H9 (cell line): ENCODE results near the gene FAM72C. TPM values are rescaled to one million over a fixed set of nuclear protein-coding genes. Genes with fewer than 3 reads are reported as not detected.
"Not testable (repeated sequence)": the region's sequence is repeated elsewhere in the genome, so short reads cannot be mapped to it uniquely, and the experiment has no call there.

Experiments
- DNase-seq: peaks from one replicate; pipeline ENCODE4 v3.0.0-alpha.2; 2017
- H2AFZ ChIP-seq: one replicate; pipeline ENCODE4 v1.6.1; 2013; ENCODE audit warnings: mild to moderate bottlenecking, low read length, control low read depth, moderate library complexity
- H2AK5ac ChIP-seq: 2 replicates; pipeline ENCODE4 v1.6.1; 2013; ENCODE audit warnings: low read length, control low read depth, mixed read lengths; ENCODE audit not compliant: insufficient read length
- H2BK120ac ChIP-seq: one replicate; pipeline ENCODE4 v1.6.1; 2013; ENCODE audit warnings: low read depth, mild to moderate bottlenecking, low read length, control low read depth, inconsistent platforms; ENCODE audit not compliant: poor library complexity, severe bottlenecking
- H2BK12ac ChIP-seq: 2 replicates; pipeline ENCODE4 v1.6.1; 2013; ENCODE audit warnings: low read length, control low read depth, mixed read lengths, low read depth; ENCODE audit not compliant: insufficient read length
- H2BK15ac ChIP-seq: 2 replicates; pipeline ENCODE4 v1.6.1; 2013; ENCODE audit warnings: low read depth, low read length, control low read depth
- H2BK20ac ChIP-seq: one replicate; pipeline ENCODE4 v1.6.1; 2013; ENCODE audit warnings: low read depth, mild to moderate bottlenecking, low read length, control low read depth, inconsistent platforms; ENCODE audit not compliant: poor library complexity, severe bottlenecking
- H2BK5ac ChIP-seq: 2 replicates; pipeline ENCODE4 v1.6.1; 2013; ENCODE audit warnings: low read length, control low read depth, mixed read lengths; ENCODE audit not compliant: insufficient read length
- H3K14ac ChIP-seq: 2 replicates; pipeline ENCODE4 v1.6.1; 2013; ENCODE audit warnings: low read length, control low read depth; ENCODE audit not compliant: insufficient read depth
- H3K18ac ChIP-seq: 2 replicates; pipeline ENCODE4 v1.6.1; 2013; ENCODE audit warnings: low read depth, mild to moderate bottlenecking, mixed read lengths, low read length, control low read depth; ENCODE audit not compliant: insufficient read length
- H3K23ac ChIP-seq: 2 replicates; pipeline ENCODE4 v1.6.1; 2013; ENCODE audit warnings: low read length, control low read depth, mixed read lengths, low read depth; ENCODE audit not compliant: insufficient read length
- H3K23me2 ChIP-seq: 2 replicates; pipeline ENCODE4 v1.6.1; 2013; ENCODE audit warnings: low read depth, mild to moderate bottlenecking, mixed read lengths, low read length, control low read depth; ENCODE audit not compliant: insufficient read length, poor library complexity, severe bottlenecking
- H3K27ac ChIP-seq: 2 replicates; pipeline ENCODE4 v1.5.1; 2013; ENCODE audit warnings: low read length, control low read depth, mixed read lengths, low read depth; ENCODE audit not compliant: insufficient read length
- H3K27me3 ChIP-seq: 2 replicates; pipeline ENCODE4 v1.6.1; 2013; ENCODE audit warnings: low read length, control low read depth, inconsistent platforms; ENCODE audit not compliant: insufficient read depth
- H3K4ac ChIP-seq: 2 replicates; pipeline ENCODE4 v1.6.1; 2013; ENCODE audit warnings: low read depth, mild to moderate bottlenecking, control low read depth, inconsistent platforms, low read length, moderate library complexity
- H3K4me1 ChIP-seq: 2 replicates; pipeline ENCODE4 v1.6.1; 2013; ENCODE audit warnings: low read length, control low read depth, inconsistent platforms; ENCODE audit not compliant: insufficient read depth
- H3K4me2 ChIP-seq: 2 replicates; pipeline ENCODE4 v1.6.1; 2013; ENCODE audit warnings: low read length, control low read depth, mixed read lengths; ENCODE audit not compliant: insufficient read length, insufficient read depth
- H3K56ac ChIP-seq: 2 replicates; pipeline ENCODE4 v1.6.1; 2013; ENCODE audit warnings: low read depth, mild to moderate bottlenecking, mixed read lengths, low read length, control low read depth; ENCODE audit not compliant: insufficient read length
- H3K79me1 ChIP-seq: 2 replicates; pipeline ENCODE4 v1.6.1; 2013; ENCODE audit warnings: low read depth, mild to moderate bottlenecking, moderate library complexity, low read length, control low read depth, inconsistent platforms; ENCODE audit not compliant: insufficient read depth, poor library complexity, severe bottlenecking
- H3K79me2 ChIP-seq: 2 replicates; pipeline ENCODE4 v1.6.1; 2013; ENCODE audit warnings: low read length, control low read depth, inconsistent platforms; ENCODE audit not compliant: insufficient read depth
- H3K9ac ChIP-seq: 2 replicates; pipeline ENCODE4 v1.6.1; 2013; ENCODE audit warnings: low read length, control low read depth, mixed read lengths; ENCODE audit not compliant: insufficient read length; ENCODE audit errors: extremely low read depth
- H3K9me3 ChIP-seq: one replicate; pipeline ENCODE4 v1.6.1; 2013; ENCODE audit warnings: low read depth, low read length, inconsistent platforms; ENCODE audit not compliant: control insufficient read depth
- H3T11ph ChIP-seq: one replicate; pipeline ENCODE4 v1.6.1; 2013; ENCODE audit warnings: mild to moderate bottlenecking, low read length, control low read depth, inconsistent platforms
- H4K20me1 ChIP-seq: one replicate; pipeline ENCODE4 v1.6.1; 2013; ENCODE audit not compliant: control insufficient read depth, insufficient read length, insufficient read depth
- H4K5ac ChIP-seq: 2 replicates; pipeline ENCODE4 v1.6.1; 2013; ENCODE audit warnings: low read depth, mild to moderate bottlenecking, mixed read lengths, low read length, control low read depth; ENCODE audit not compliant: insufficient read length
- H4K8ac ChIP-seq: replicated peaks from 2 replicates; pipeline ENCODE4 v1.6.1; 2013; ENCODE audit warnings: low read length, control low read depth, mixed read lengths, low read depth; ENCODE audit not compliant: insufficient read length
- H4K91ac ChIP-seq: 2 replicates; pipeline ENCODE4 v1.6.1; 2013; ENCODE audit warnings: low read depth, mild to moderate bottlenecking, moderate library complexity, mixed read lengths, low read length, control low read depth; ENCODE audit not compliant: insufficient read length
- H3K27ac Mint-ChIP-seq, 3 experiments: 2 replicates in 2 of 3; 3 replicates in 1 of 3; pipeline ENCODE4 v1.8.0; 2020 to 2021; ENCODE audit warnings: mixed read lengths in 3 of 3, mild to moderate bottlenecking in 1 of 3, moderate library complexity in 1 of 3
- H3K27me3 Mint-ChIP-seq: 2 replicates; pipeline ENCODE4 v1.8.0; 2021; ENCODE audit warnings: low read depth, mild to moderate bottlenecking, moderate library complexity, mixed read lengths
- H3K36me3 Mint-ChIP-seq, 3 experiments: 2 replicates in 2 of 3; 3 replicates in 1 of 3; pipeline ENCODE4 v1.8.0; 2020 to 2021; ENCODE audit warnings: low read depth in 3 of 3, mixed read lengths in 3 of 3; ENCODE audit not compliant: insufficient read depth in 1 of 3
- H3K4me1 Mint-ChIP-seq, 2 experiments: 2 replicates each; pipeline ENCODE4 v1.8.0; 2020; ENCODE audit warnings: mixed read lengths in 2 of 2
- H3K4me3 Mint-ChIP-seq, 2 experiments: 2 replicates in 1 of 2; 3 replicates in 1 of 2; pipeline ENCODE4 v1.8.0; 2020 to 2021; ENCODE audit warnings: mild to moderate bottlenecking in 2 of 2, mixed read lengths in 2 of 2, moderate library complexity in 1 of 2
- H3K9me3 Mint-ChIP-seq, 2 experiments: 2 replicates in 1 of 2; 3 replicates in 1 of 2; pipeline ENCODE4 v1.8.0; 2020; ENCODE audit warnings: mild to moderate bottlenecking in 2 of 2, mixed read lengths in 2 of 2, moderate library complexity in 1 of 2
- WGBS: extraction: QIAGEN DNeasy Blood & Tissue Kit; methylation state at CpG from one replicate; pipeline ENCODE4 v1.1.7; 2013; ENCODE audit warnings: missing lambda C conversion rate, low lambda C conversion rate, mixed read lengths; ENCODE audit not compliant: insufficient read length; ENCODE audit errors: extremely low coverage; 5-methylcytosine and 5-hydroxymethylcytosine counted together
- total RNA-seq: library from RNA; stranded (reverse); gene quantifications from 2 replicates; pipeline ENCODE4 v1.2.1, GENCODE V29; 2021

The FAM72C gene
- total RNA-seq, 1 experiment from 2014 or later, result 3.5 TPM

DNA sequence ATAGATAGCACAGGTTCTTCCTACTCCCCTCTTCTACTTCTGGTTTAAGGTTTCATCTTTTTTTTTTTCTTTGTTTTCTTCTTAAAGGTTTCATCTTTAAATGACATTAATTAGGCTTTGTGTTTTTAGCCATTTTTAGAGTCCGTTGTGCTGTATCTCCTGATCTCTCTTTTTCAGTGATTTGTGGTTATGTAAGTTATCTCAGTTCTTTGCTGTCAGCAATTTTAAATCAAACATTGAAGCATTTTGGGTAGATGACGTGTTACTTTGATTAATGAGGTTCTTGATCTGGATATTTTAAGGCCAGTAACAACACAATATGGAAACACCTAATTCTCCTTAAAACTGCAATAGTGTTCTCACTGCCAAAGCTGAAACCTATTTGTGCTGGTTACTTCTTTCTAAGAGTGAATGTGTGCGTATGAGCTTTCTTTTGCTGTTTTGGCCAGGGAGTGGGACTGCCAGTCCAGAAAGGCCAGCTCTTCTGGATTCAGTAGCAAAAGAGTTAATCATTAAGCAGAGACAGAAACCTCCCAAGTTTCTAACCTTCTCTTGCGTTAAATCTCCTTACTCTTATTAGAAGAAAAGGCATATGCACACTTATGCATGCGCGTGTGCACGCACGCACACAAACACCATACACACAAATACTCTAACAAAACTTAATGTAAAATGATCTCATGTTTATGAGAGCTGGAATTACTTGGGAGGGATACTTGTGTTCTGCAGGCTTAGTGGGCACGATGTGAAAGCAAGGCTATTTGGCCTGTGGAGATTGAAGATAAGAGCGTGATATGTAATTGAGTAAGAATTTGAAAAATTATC is 17.0 kb upstream of the FAM72C start:
- H3K27me3 ChIP-seq, H3K36me3 Mint-ChIP-seq, H3K9ac ChIP-seq, H3K79me2 ChIP-seq, H3K4me1 Mint-ChIP-seq, H4K20me1 ChIP-seq, H3T11ph ChIP-seq, H3K27ac ChIP-seq, H2BK20ac ChIP-seq, H3K23ac ChIP-seq, H3K9me3 ChIP-seq, H3K4me3 Mint-ChIP-seq, H3K27ac Mint-ChIP-seq, H2BK15ac ChIP-seq, H4K91ac ChIP-seq, H3K27me3 Mint-ChIP-seq, DNase-seq, H2AK5ac ChIP-seq, H4K8ac ChIP-seq, H3K4ac ChIP-seq, H3K56ac ChIP-seq, H2AFZ ChIP-seq, H3K14ac ChIP-seq, H2BK5ac ChIP-seq, H4K5ac ChIP-seq, H3K4me1 ChIP-seq, H3K9me3 Mint-ChIP-seq, H3K18ac ChIP-seq, H3K79me1 ChIP-seq, H3K4me2 ChIP-seq, H2BK120ac ChIP-seq, H3K23me2 ChIP-seq, H2BK12ac ChIP-seq: not testable (repeated sequence)
- no CpG with 5 or more reads among the region's 10 CpGs for WGBS

- H2BK15ac ChIP-seq, H4K91ac ChIP-seq, H3K9ac ChIP-seq, H2BK12ac ChIP-seq, H2BK20ac ChIP-seq, H4K5ac ChIP-seq, H3K14ac ChIP-seq, H3K23me2 ChIP-seq, H3K9me3 ChIP-seq, H2BK5ac ChIP-seq, H3K4me1 Mint-ChIP-seq, H3K23ac ChIP-seq, H3K79me2 ChIP-seq, H3K4me1 ChIP-seq, H3K9me3 Mint-ChIP-seq, H2BK120ac ChIP-seq, H3K27me3 Mint-ChIP-seq, H3K56ac ChIP-seq, H2AK5ac ChIP-seq, H4K20me1 ChIP-seq, H2AFZ ChIP-seq, H3K4me3 Mint-ChIP-seq, DNase-seq, H4K8ac ChIP-seq, H3K79me1 ChIP-seq, H3K27me3 ChIP-seq, H3K4ac ChIP-seq, H3T11ph ChIP-seq, H3K18ac ChIP-seq, H3K36me3 Mint-ChIP-seq, H3K4me2 ChIP-seq, H3K27ac Mint-ChIP-seq, H3K27ac ChIP-seq: not testable (repeated sequence)
- WGBS, result no CpG with 5 or more reads among the region's 1 CpG
These were observed 16.1 kb upstream of the FAM72C start for GRCh38 chr1:143987868-143988267.
